HG02763 (cell line): Measurements from ENCODE around the gene GABRQ.

Experiments used
- ATAC-seq: cut with Tn5 transposase; IDR thresholded peaks from one replicate; pipeline ENCODE4 v1.9.1; 2021; ENCODE audit warnings: mild to moderate bottlenecking, moderate library complexity; ENCODE audit not compliant: unreplicated experiment

The GABRQ gene

GRCh38 chrX:152637649-152638442, at the start of gene GABRQ:
Gene GABRQ (plus strand): TSS chrX:152637895. CDS start chrX:152638203, 308 bp downstream.
- no peak for ATAC-seq

- ATAC-seq, result no peak
Measured at GRCh38 chrX:152588206-152588605, 49.5 kb upstream of the GABRQ start.

GRCh38 chrX:152600853-152601633, 36.7 kb upstream of the GABRQ start:
- no peak for ATAC-seq

- ATAC-seq, result no peak
Measured at GRCh38 chrX:152601848-152602616, 35.7 kb upstream of the GABRQ start.

GRCh38 chrX:152614791-152615190, 22.9 kb upstream of the GABRQ start:
- no peak for ATAC-seq

- ATAC-seq, result no peak
Measured at GRCh38 chrX:152619897-152620296, 17.8 kb upstream of the GABRQ start.

- ATAC-seq, result no peak
Measured at GRCh38 chrX:152632445-152633097, 5.1 kb upstream of the GABRQ start.

- ATAC-seq, result peak; percentile 54
Measured at GRCh38 chrX:152635941-152636340, 1.8 kb upstream of the GABRQ start.

GRCh38 chrX:152638443-152638904, 779 bp downstream of the GABRQ start:
- ATAC-seq, result no peak

- no peak for ATAC-seq
Measured at GRCh38 chrX:152639426-152639825, 1.7 kb downstream of the GABRQ start.

GRCh38 chrX:152640034-152640818, 2.5 kb downstream of the GABRQ start:
- no peak for ATAC-seq

- no peak for ATAC-seq
Measured at GRCh38 chrX:152641256-152641875, 3.7 kb downstream of the GABRQ start.

- ATAC-seq, result no peak
Measured at GRCh38 chrX:152641996-152642395, 4.3 kb downstream of the GABRQ start.

GRCh38 chrX:152642931-152643564, 5.4 kb downstream of the GABRQ start:
- no peak for ATAC-seq

- no peak for ATAC-seq
Measured at GRCh38 chrX:152646961-152647360, 9.3 kb downstream of the GABRQ start.

GRCh38 chrX:152647978-152648377, 10.3 kb downstream of the GABRQ start:
- ATAC-seq, result no peak

- no peak for ATAC-seq
Measured at GRCh38 chrX:152652060-152652459, 14.4 kb downstream of the GABRQ start.

GRCh38 chrX:152652467-152652866, 14.8 kb downstream of the GABRQ start:
- no peak for ATAC-seq

- ATAC-seq, result no peak
Measured at GRCh38 chrX:152656087-152656486, 18.4 kb downstream of the GABRQ start.
